ENCODE measurements around the gene TESMIN.

GRCh38 chr11:68694431-68695297 is 56.7 kb downstream of the TESMIN start:
- TF ChIP-seq MAX (IDR thresholded peaks at IDR 0.05) (no peak), RAD21 (IDR thresholded peaks at IDR 0.05; ENCODE audit: low read depth) (no peak), FOXM1 (IDR thresholded peaks at IDR 0.05; ENCODE audit: borderline replicate concordance, low read depth) (no peak), EP300 (IDR thresholded peaks at IDR 0.05; ENCODE audit: borderline replicate concordance) (no peak), TAF1 (IDR thresholded peaks at IDR 0.05; ENCODE audit: low read depth) (no peak), CREB1 (IDR thresholded peaks at IDR 0.05; ENCODE audit: low read depth) (no peak), NFIC (IDR thresholded peaks at IDR 0.05) (no peak), REST (IDR thresholded peaks at IDR 0.05; ENCODE audit: low read depth) (no peak), ZBTB7A (IDR thresholded peaks at IDR 0.05; ENCODE audit: low read depth) (no peak)

Data from Ishikawa (cell line).